NCI-H2081 treated with DMSO at 0.1 percent for 48 hours (cell line): Measurements from ENCODE around the gene CDX1.

ENCODE experiments used
- DNase-seq: peaks from one replicate; lab custom pipeline; 2025; lab: John Stamatoyannopoulos, UW

CDX1 gene

GRCh38 chr5:150146862-150147601 is 19.5 kb upstream of the CDX1 start:
- DNase-seq = no peak

GRCh38 chr5:150147670-150148069 is 18.9 kb upstream of the CDX1 start:
- DNase-seq = no peak

DNA sequence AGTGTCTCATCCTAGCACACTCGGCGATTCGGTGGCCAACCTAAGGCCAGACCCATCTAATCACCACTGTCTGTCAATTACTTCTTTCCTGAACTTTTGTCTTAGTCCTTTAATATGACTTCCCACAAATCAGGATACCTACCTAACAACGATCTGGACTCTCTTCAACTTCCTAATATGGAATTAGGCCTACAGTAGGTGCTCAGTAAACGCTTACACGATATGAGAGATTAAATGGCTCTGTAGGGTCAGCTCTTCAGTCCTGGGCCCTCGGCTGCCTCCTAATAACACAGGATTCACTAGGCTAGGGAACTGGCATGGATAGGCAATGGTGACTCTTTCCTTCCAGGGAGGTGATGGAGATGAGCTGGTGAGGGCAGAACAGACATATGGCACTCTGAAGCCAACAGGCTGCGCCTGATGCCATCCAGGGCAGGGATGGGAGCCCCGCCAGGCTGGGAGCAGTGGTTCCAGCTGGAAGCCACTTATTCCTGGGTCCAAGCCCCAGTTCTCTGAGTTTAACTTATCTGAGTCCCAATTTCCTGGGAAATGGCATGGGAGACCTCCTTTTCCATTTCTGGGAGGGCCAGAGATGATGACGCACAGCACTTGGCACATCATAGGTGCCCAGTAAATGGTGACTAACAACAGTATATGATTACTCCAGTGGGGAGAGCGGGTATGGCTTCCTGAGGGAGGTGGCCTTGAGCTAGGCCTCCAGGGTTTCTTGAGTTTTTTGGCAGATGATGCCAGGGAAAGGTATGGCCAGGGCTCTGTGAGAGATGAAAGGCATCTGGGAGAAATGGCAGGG is 18.3 kb upstream of the CDX1 start:
- DNase-seq = no peak

DNA sequence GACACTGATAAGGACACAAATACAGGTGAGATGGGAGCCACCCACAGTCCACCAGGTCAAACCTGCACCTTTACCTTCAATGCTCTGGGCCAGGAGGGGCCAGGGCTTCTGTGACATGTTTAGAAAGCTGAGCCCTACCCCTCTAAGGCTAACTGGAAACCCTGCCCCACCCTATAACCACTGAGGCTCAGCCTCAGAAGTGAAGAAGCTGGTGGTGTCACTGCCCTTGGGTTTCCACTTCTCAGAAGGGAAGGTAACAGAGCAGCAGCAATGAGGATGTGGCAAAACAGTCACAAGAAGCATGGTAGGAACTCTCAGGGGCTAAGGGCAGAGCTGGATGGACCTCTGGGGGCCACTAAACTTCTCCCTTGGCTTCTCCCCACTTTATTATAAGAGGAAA is 17.0 kb upstream of the CDX1 start:
- DNase-seq = no peak

GRCh38 chr5:150152636-150153462 is 13.7 kb upstream of the CDX1 start:
- DNase-seq = no peak

- no peak for DNase-seq
Measured at GRCh38 chr5:150153483-150153882, 13.1 kb upstream of the CDX1 start.

DNA sequence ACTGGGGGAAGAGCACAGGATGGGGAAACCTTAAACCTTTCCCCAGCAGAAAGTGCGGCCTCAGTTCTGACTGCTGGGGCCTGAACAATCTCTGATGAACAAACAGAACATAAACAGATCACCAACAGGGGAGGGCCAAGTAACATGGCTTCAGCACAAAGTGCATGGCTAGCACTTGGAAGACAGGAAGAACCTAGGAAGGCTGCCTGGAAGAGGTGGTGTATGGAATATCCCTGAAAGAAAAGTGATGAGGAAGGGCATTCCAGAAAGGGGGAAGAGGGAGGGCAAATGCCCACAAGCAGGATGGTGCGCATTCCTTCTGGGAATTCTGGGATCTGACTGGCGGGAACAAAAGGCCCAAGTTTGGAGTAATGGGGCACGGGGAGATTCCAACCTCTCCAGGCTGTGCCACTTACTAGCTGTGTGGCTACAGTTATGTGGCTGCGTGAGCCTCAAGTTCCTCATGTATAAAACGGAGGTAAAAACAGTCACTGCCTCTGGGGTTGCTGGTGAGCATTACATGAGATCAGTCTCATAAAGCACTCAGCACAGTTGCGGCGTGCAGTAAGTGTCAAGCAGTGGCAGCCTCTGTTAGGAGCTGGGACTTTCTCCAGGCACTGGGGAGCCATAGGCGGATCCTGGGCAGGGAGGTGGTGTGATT is 12.5 kb upstream of the CDX1 start:
- DNase-seq = no peak

DNA sequence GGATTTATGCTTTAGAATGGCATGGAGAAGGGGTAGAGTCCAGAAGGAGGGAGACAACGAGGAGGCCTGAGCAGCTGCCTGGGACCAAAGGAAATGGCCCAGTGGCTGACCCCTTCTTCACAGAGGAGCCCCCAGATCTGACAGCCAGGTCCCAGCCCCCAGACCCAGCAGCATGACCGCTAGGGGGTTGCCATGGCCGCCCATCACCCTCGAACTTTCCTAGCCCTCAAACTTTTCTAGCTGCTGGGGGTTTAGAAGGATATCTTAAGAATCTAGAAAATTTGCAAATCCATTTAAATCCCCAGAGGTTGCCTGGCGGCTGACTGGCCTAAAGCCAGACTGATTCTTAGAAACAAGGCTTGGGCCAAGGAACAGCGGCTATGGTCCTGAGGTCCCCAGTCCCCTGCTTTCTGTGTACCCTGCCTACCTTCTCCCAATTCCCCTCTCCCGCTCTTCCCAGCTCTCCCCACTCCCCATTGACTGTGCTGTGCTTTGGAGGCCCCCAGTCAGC is 11.9 kb upstream of the CDX1 start:
- DNase-seq = no peak

GRCh38 chr5:150155258-150156026 is 11.1 kb upstream of the CDX1 start, which contains the start of gene PDGFRB:
TSS of gene PDGFRB (minus strand) at chr5:150155845. CDS start at chr5:150137047, 18,798 bp downstream.
- no peak for DNase-seq

DNA sequence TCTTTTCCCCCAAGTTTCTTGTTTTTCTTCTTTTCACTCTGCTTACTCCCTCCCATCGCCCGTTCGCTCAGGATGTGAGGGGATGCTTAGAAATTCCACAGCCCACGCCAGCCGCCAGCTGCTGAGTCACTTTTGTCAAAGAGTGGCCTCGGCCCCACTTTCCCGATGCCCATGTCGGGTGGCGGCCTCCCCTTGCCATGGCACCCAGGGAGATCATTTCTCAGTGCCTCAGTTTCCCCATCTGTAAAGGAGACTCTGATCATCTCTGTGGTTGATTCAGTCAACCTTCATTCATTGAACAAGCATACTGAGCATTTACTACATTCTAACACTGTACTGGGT is 10.6 kb upstream of the CDX1 start:
- no peak for DNase-seq

DNA sequence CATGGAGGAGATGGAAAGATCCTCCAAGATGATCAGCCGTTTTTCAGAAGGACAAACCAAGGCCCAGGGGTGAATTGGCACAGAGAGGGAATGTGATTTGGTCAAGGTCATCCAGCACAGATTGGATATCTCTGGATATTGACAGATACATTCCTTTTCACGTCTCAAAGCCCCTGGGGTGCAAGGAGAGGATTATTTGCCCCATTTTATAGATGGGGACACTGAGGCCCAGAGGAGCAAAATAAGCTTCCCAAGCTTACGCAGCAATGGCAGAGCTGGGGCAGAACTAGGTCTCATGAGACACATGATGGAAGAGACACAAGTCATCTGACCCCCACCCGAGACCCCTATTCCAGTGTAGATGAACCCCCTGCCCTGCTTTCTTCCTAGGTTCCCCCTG is 10.0 kb upstream of the CDX1 start:
- no peak for DNase-seq

GRCh38 chr5:150157168-150157567 is 9.4 kb upstream of the CDX1 start:
- no peak for DNase-seq

GRCh38 chr5:150158170-150158949 is 8.2 kb upstream of the CDX1 start:
- no peak for DNase-seq

DNA sequence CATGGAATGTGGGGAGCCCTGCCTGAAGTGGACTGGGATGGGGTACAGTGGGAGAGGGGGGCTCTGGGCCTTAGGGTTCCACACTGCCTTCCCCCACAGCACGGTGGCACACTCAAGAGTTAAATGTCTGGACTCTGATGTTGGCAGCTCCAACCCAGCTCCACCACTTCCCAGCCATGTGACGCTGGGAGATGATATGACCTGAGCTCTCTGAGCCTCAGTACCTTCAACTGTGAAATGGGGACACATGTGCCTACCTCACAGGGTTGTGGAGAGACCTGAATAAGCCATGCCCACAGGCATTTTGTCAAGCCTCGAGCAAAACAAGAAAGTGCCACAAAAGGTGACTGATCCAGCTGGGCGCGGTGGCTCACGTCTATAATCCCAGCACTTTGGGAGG is 7.5 kb upstream of the CDX1 start:
- DNase-seq = no peak

GRCh38 chr5:150159741-150160179 is 6.8 kb upstream of the CDX1 start:
- no peak for DNase-seq

DNA sequence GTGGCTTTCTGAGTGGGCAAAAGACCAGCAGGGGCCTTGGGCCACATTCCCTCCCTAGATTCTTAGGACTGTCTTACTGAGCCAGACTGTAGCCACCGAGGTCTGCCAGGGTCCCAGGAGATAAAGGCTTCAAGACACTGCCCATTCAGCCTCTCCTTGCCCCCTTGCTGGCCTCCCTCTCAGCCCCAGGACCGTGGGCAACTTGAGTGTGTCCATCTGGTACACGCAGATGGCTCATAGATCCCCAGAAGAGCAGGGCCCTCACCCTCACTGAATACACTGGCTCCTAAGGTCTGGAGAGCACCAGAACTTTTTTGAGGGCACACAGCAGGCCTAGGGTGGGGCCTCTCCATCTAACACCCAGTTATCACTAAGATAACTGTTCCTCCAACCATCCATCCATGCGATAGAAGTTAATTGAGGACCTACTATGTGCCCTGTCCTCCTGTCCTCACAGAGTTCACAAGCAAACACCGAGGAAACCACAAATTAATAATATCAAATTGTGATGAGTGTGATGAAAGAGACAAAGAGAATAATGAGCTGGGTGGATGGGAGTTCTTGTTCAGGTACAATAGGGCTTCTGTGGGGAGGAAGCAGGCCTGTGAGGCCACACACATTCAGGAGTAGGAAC is 6.0 kb upstream of the CDX1 start:
- DNase-seq = no peak

GRCh38 chr5:150161242-150162141 is 5.1 kb upstream of the CDX1 start:
- no peak for DNase-seq

GRCh38 chr5:150162142-150162513 is 4.5 kb upstream of the CDX1 start:
- no peak for DNase-seq

- no peak for DNase-seq
Measured at GRCh38 chr5:150163035-150163434, 3.5 kb upstream of the CDX1 start.
